Measurements from ENCODE around the gene CARS2. TPM values are rescaled to one million over a fixed set of nuclear protein-coding genes. Genes with fewer than 3 reads are reported as not detected.
A peak's percentile ranks its signal among the peaks of the same experiment; 100 is the strongest.

CARS2 gene
- total RNA-seq, 1 donor from 2014 or later = 74.6 TPM

- Histone ChIP-seq H3K9ac (ENCODE audit: low read depth in 1 of 3, low read length in 3 of 3) (no peak overlapping the region), H3K9me3 (ENCODE audit: control insufficient read depth in 3 of 3, low read length in 3 of 3) (no peaks in the 10 kb centered on the region), H3K36me3 (ENCODE audit: control insufficient read depth in 3 of 3, insufficient read depth in 3 of 3, low read length in 3 of 3) (peaks cover 8 to 10% (median 9%) of the 10 kb centered on the region in 3 donors), H3K27ac (ENCODE audit: low read depth, low read length) (no peak overlapping the region), H3K27me3 (ENCODE audit: control insufficient read depth in 3 of 3, insufficient read depth in 3 of 3, low read length in 3 of 3) (no peaks in the 10 kb centered on the region), H3K4me3 (ENCODE audit: low read length in 3 of 3) (no peak overlapping the region), H3K4me1 (ENCODE audit: control insufficient read depth in 3 of 3, insufficient read depth in 3 of 3, low read length in 3 of 3) (peaks cover 0 to 2% (median under 1%) of the 10 kb centered on the region in 3 donors)
These were observed 17.1 kb upstream of the CARS2 start for GRCh38 chr13:110722971-110723370.

- peaks cover 11 to 12% (median 12%) of the 10 kb centered on the region in 3 donors for H3K4me1 ChIP-seq (ENCODE audit: control insufficient read depth in 3 of 3, insufficient read depth in 3 of 3, low read length in 3 of 3)
- peaks cover 8 to 10% (median 9%) of the 10 kb centered on the region in 3 donors for H3K36me3 ChIP-seq (ENCODE audit: control insufficient read depth in 3 of 3, insufficient read depth in 3 of 3, low read length in 3 of 3)
- H3K9me3 ChIP-seq (ENCODE audit: control insufficient read depth in 3 of 3, low read length in 3 of 3) = no peaks in the 10 kb centered on the region
- H3K4me3 ChIP-seq (ENCODE audit: low read length in 3 of 3) = no peak overlapping the region
- no peak overlapping the region for H3K9ac ChIP-seq (ENCODE audit: low read depth in 1 of 3, low read length in 3 of 3)
- no peaks in the 10 kb centered on the region for H3K27me3 ChIP-seq (ENCODE audit: control insufficient read depth in 3 of 3, insufficient read depth in 3 of 3, low read length in 3 of 3)
- no peak overlapping the region for H3K27ac ChIP-seq (ENCODE audit: low read depth, low read length)
These were observed 13.3 kb upstream of the CARS2 start for GRCh38 chr13:110719036-110719710.

GRCh38 chr13:110716247-110716515, 10.3 kb upstream of the CARS2 start:
- peak overlapping the region; percentile 75 to 87 (median 81) for H3K4me3 ChIP-seq (ENCODE audit: low read length in 3 of 3)
- H3K9ac ChIP-seq (ENCODE audit: low read depth in 1 of 3, low read length in 3 of 3) = peak overlapping the region; percentile 93 to 97 (median 95)
- no peaks in the 10 kb centered on the region for H3K27me3 ChIP-seq (ENCODE audit: control insufficient read depth in 3 of 3, insufficient read depth in 3 of 3, low read length in 3 of 3)
- no peaks in the 10 kb centered on the region for H3K9me3 ChIP-seq (ENCODE audit: control insufficient read depth in 3 of 3, low read length in 3 of 3)
- H3K27ac ChIP-seq (ENCODE audit: low read depth, low read length) = peak overlapping the region; percentile 98
- H3K4me1 ChIP-seq (ENCODE audit: control insufficient read depth in 3 of 3, insufficient read depth in 3 of 3, low read length in 3 of 3) = peaks cover 17 to 24% (median 18%) of the 10 kb centered on the region in 3 donors
- peaks cover 8 to 10% (median 9%) of the 10 kb centered on the region in 3 donors for H3K36me3 ChIP-seq (ENCODE audit: control insufficient read depth in 3 of 3, insufficient read depth in 3 of 3, low read length in 3 of 3)

GRCh38 chr13:110715395-110716246, 9.7 kb upstream of the CARS2 start:
- peaks cover 8 to 9% (median 8%) of the 10 kb centered on the region in 3 donors for H3K36me3 ChIP-seq (ENCODE audit: control insufficient read depth in 3 of 3, insufficient read depth in 3 of 3, low read length in 3 of 3)
- H3K4me1 ChIP-seq (ENCODE audit: control insufficient read depth in 3 of 3, insufficient read depth in 3 of 3, low read length in 3 of 3) = peaks cover 21 to 27% (median 21%) of the 10 kb centered on the region in 3 donors
- H3K27me3 ChIP-seq (ENCODE audit: control insufficient read depth in 3 of 3, insufficient read depth in 3 of 3, low read length in 3 of 3) = no peaks in the 10 kb centered on the region

GRCh38 chr13:110714797-110715394, 9.0 kb upstream of the CARS2 start:
- Histone ChIP-seq H3K9me3 (ENCODE audit: control insufficient read depth in 3 of 3, low read length in 3 of 3) (no peaks in the 10 kb centered on the region), H3K4me1 (ENCODE audit: control insufficient read depth in 3 of 3, insufficient read depth in 3 of 3, low read length in 3 of 3) (peaks cover 21 to 27% (median 21%) of the 10 kb centered on the region in 3 donors), H3K27ac (ENCODE audit: low read depth, low read length) (peak overlapping the region; percentile 98), H3K27me3 (ENCODE audit: control insufficient read depth in 3 of 3, insufficient read depth in 3 of 3, low read length in 3 of 3) (no peaks in the 10 kb centered on the region), H3K36me3 (ENCODE audit: control insufficient read depth in 3 of 3, insufficient read depth in 3 of 3, low read length in 3 of 3) (peaks cover 6 to 8% (median 8%) of the 10 kb centered on the region in 3 donors), H3K9ac (ENCODE audit: low read depth in 1 of 3, low read length in 3 of 3) (peak overlapping the region; percentile 84 to 100 (median 98)), H3K4me3 (ENCODE audit: low read length in 3 of 3) (peak overlapping the region; percentile 81 to 99 (median 99))

More at GRCh38 chr13:110715395-110716246, 9.7 kb upstream of the CARS2 start:
- Histone ChIP-seq H3K9ac (ENCODE audit: low read depth in 1 of 3, low read length in 3 of 3) (peak overlapping the region; percentile 93 to 100 (median 98)), H3K9me3 (ENCODE audit: control insufficient read depth in 3 of 3, low read length in 3 of 3) (no peaks in the 10 kb centered on the region), H3K27ac (ENCODE audit: low read depth, low read length) (peak overlapping the region; percentile 98), H3K4me3 (ENCODE audit: low read length in 3 of 3) (peak overlapping the region; percentile 81 to 99 (median 99))

GRCh38 chr13:110713981-110714796, 8.3 kb upstream of the CARS2 start:
- H3K9ac ChIP-seq (ENCODE audit: low read depth in 1 of 3, low read length in 3 of 3) = peak overlapping the region; percentile 84 to 100 (median 98)
- peaks cover 21 to 27% (median 21%) of the 10 kb centered on the region in 3 donors for H3K4me1 ChIP-seq (ENCODE audit: control insufficient read depth in 3 of 3, insufficient read depth in 3 of 3, low read length in 3 of 3)

GRCh38 chr13:110713642-110713952, 7.7 kb upstream of the CARS2 start, which contains the start of gene ING1:
ING1 (plus strand) TSS chr13:110713700; CDS start chr13:110714150, 450 bp downstream.
- H3K4me1 ChIP-seq (ENCODE audit: control insufficient read depth in 3 of 3, insufficient read depth in 3 of 3, low read length in 3 of 3) = peaks cover 21 to 27% (median 21%) of the 10 kb centered on the region in 3 donors
- H3K36me3 ChIP-seq (ENCODE audit: control insufficient read depth in 3 of 3, insufficient read depth in 3 of 3, low read length in 3 of 3) = no peaks in the 10 kb centered on the region
- no peaks in the 10 kb centered on the region for H3K9me3 ChIP-seq (ENCODE audit: control insufficient read depth in 3 of 3, low read length in 3 of 3)
- peak within 1 kb of the TSS; percentile 98 for H3K27ac ChIP-seq (ENCODE audit: low read depth, low read length)
- H3K4me3 ChIP-seq (ENCODE audit: low read length in 3 of 3) = peak within 1 kb of the TSS; percentile 90 to 99 (median 99)
- peak within 1 kb of the TSS; percentile 95 to 100 (median 98) for H3K9ac ChIP-seq (ENCODE audit: low read depth in 1 of 3, low read length in 3 of 3)
- H3K27me3 ChIP-seq (ENCODE audit: control insufficient read depth in 3 of 3, insufficient read depth in 3 of 3, low read length in 3 of 3) = no peaks in the 10 kb centered on the region

More at GRCh38 chr13:110713981-110714796, 8.3 kb upstream of the CARS2 start:
- Histone ChIP-seq H3K9me3 (ENCODE audit: control insufficient read depth in 3 of 3, low read length in 3 of 3) (no peaks in the 10 kb centered on the region), H3K27me3 (ENCODE audit: control insufficient read depth in 3 of 3, insufficient read depth in 3 of 3, low read length in 3 of 3) (no peaks in the 10 kb centered on the region), H3K36me3 (ENCODE audit: control insufficient read depth in 3 of 3, insufficient read depth in 3 of 3, low read length in 3 of 3) (peaks cover 0 to 1% (median under 1%) of the 10 kb centered on the region in 3 donors), H3K4me3 (ENCODE audit: low read length in 3 of 3) (peak overlapping the region; percentile 81 to 99 (median 99)), H3K27ac (ENCODE audit: low read depth, low read length) (peak overlapping the region; percentile 98)

GRCh38 chr13:110712849-110713641, 7.1 kb upstream of the CARS2 start:
- peaks cover 18 to 27% (median 21%) of the 10 kb centered on the region in 3 donors for H3K4me1 ChIP-seq (ENCODE audit: control insufficient read depth in 3 of 3, insufficient read depth in 3 of 3, low read length in 3 of 3)
- peak overlapping the region; percentile 98 for H3K27ac ChIP-seq (ENCODE audit: low read depth, low read length)
- H3K27me3 ChIP-seq (ENCODE audit: control insufficient read depth in 3 of 3, insufficient read depth in 3 of 3, low read length in 3 of 3) = no peaks in the 10 kb centered on the region

More at GRCh38 chr13:110712849-110713641, 7.1 kb upstream of the CARS2 start:
- peak overlapping the region; percentile 90 to 99 (median 99) for H3K4me3 ChIP-seq (ENCODE audit: low read length in 3 of 3)
- H3K36me3 ChIP-seq (ENCODE audit: control insufficient read depth in 3 of 3, insufficient read depth in 3 of 3, low read length in 3 of 3) = no peaks in the 10 kb centered on the region
- peak overlapping the region; percentile 95 to 100 (median 98) for H3K9ac ChIP-seq (ENCODE audit: low read depth in 1 of 3, low read length in 3 of 3)
- H3K9me3 ChIP-seq (ENCODE audit: control insufficient read depth in 3 of 3, low read length in 3 of 3) = no peaks in the 10 kb centered on the region
